GM19099 (cell line): ENCODE measurements around the gene ATP6V1G1.

ENCODE experiments used
- POLR2A ChIP-seq: IDR thresholded peaks from 3 replicates; pipeline ENCODE4 v1.6.1; 2011; ENCODE audit warnings: low read depth; ENCODE audit not compliant: insufficient read length; ENCODE audit errors: extremely low read depth

Gene ATP6V1G1

GRCh38 chr9:114629563-114630090 is 42.1 kb downstream of the ATP6V1G1 start:
- no peak for TF ChIP-seq POLR2A

GRCh38 chr9:114631166-114631565 is 43.6 kb downstream of the ATP6V1G1 start:
- no peak for TF ChIP-seq POLR2A

- no peak for TF ChIP-seq POLR2A
These were observed 46.0 kb downstream of the ATP6V1G1 start for GRCh38 chr9:114633438-114634089.

GRCh38 chr9:114634387-114634786 is 46.8 kb downstream of the ATP6V1G1 start:
- no peak for TF ChIP-seq POLR2A

- no peak for TF ChIP-seq POLR2A
These were observed 50.8 kb downstream of the ATP6V1G1 start for GRCh38 chr9:114638404-114638803.

- no peak for TF ChIP-seq POLR2A
These were observed 54.4 kb downstream of the ATP6V1G1 start for GRCh38 chr9:114641967-114642366.

GRCh38 chr9:114643001-114643400 is 55.4 kb downstream of the ATP6V1G1 start:
- TF ChIP-seq POLR2A, result no peak

- no peak for TF ChIP-seq POLR2A
These were observed 56.3 kb downstream of the ATP6V1G1 start for GRCh38 chr9:114643896-114644295.
